Left ventricle myocardium superior (tissue), 1 donor: Measurements from ENCODE around the gene C6orf15. TPM values are rescaled to one million over a fixed set of nuclear protein-coding genes. Genes with fewer than 3 reads are reported as not detected.

Source experiments
- ATAC-seq: fragments of 200-7000 bp; cut with Tn5 transposase; one replicate; pipeline ENCODE4 v1.9.1; 2020; ENCODE audit warnings: mild to moderate bottlenecking, moderate library complexity
- DNase-seq: peaks from one replicate; pipeline ENCODE4 v3.0.0-alpha.2; 2020
- intact Hi-C: fragments of 100-400 bp; cut with micrococcal nuclease; formaldehyde crosslinking; loops from one replicate; pipeline ENCODE4 v1.11.0; 2022
- total RNA-seq: library from RNA; stranded (reverse); fragmentation: NEBNext Ultra II Directional; extraction: Animal tissue kit (Norgen Biotek cat#: 25700); gene quantifications from one replicate; pipeline ENCODE4 v1.2.1, GENCODE V29; 2021
- donor health status: DM: no; HTN: yes; CAD: no; lungs with severe emphysema.

The C6orf15 gene
- total RNA-seq, 1 donor from 2014 or later, result not detected

- intact Hi-C loops, result loop anchor here (5.0 kb wide), 2 partner anchors 57 to 232 kb away; no protein-coding TSS in a partner anchor
- no peak for DNase-seq
- ATAC-seq, result no peak
Measured at GRCh38 chr6:31135710-31136109, 23.3 kb upstream of the C6orf15 start.

GRCh38 chr6:31132806-31133205, 20.4 kb upstream of the C6orf15 start:
- ATAC-seq (no peak), DNase-seq (no peak)
- intact Hi-C loops, result no loop called here

- DNase-seq (no peak), ATAC-seq (no peak)
- intact Hi-C loops, result no loop called here
Measured at GRCh38 chr6:31131595-31131994, 19.2 kb upstream of the C6orf15 start.

GRCh38 chr6:31130751-31131150, 18.4 kb upstream of the C6orf15 start:
- ATAC-seq (no peak), DNase-seq (no peak)
- intact Hi-C loops, result no loop called here

GRCh38 chr6:31129130-31129529, 16.8 kb upstream of the C6orf15 start:
- ATAC-seq, result no peak
- intact Hi-C loops, result no loop called here
- no peak for DNase-seq

- DNase-seq (peak; percentile 68), ATAC-seq (peak; percentile 14)
Measured at GRCh38 chr6:31128093-31128676, 15.8 kb upstream of the C6orf15 start.

GRCh38 chr6:31126396-31127175, 14.2 kb upstream of the C6orf15 start:
- ATAC-seq, result peak; percentile 36
- intact Hi-C loops, result no loop called here
- no peak for DNase-seq

More at GRCh38 chr6:31128093-31128676, 15.8 kb upstream of the C6orf15 start:
- intact Hi-C loops, result no loop called here

GRCh38 chr6:31125586-31126363, 13.4 kb upstream of the C6orf15 start:
- intact Hi-C loops, result no loop called here
- DNase-seq, result peak; percentile 54
- ATAC-seq, result peak; percentile 54

GRCh38 chr6:31125162-31125561, 12.8 kb upstream of the C6orf15 start:
- intact Hi-C loops, result no loop called here
- DNase-seq (no peak), ATAC-seq (peak; percentile 32)

GRCh38 chr6:31122791-31123706, 10.7 kb upstream of the C6orf15 start:
- ATAC-seq (peak; percentile 76), DNase-seq (peak; percentile 76)
- intact Hi-C loops, result no loop called here

- ATAC-seq, result no peak
- DNase-seq, result no peak
- intact Hi-C loops, result no loop called here
Measured at GRCh38 chr6:31121131-31121790, 8.9 kb upstream of the C6orf15 start.

GRCh38 chr6:31120151-31120915, 8.0 kb upstream of the C6orf15 start, which contains the start of gene CDSN:
Gene CDSN (minus strand): TSS chr6:31120446. CDS start chr6:31120419, 27 bp downstream.
- ATAC-seq (no peak), DNase-seq (no peak)
- intact Hi-C loops, result no loop called here

- intact Hi-C loops, result no loop called here
- no peak for DNase-seq
- no peak for ATAC-seq
Measured at GRCh38 chr6:31118178-31118577, 5.8 kb upstream of the C6orf15 start.

- intact Hi-C loops, result no loop called here
- ATAC-seq, result peak; percentile 14
- peak; percentile 49 for DNase-seq
Measured at GRCh38 chr6:31116661-31117385, 4.4 kb upstream of the C6orf15 start.

- DNase-seq, result no peak
- intact Hi-C loops, result no loop called here
- no peak for ATAC-seq
Measured at GRCh38 chr6:31115941-31116560, 3.7 kb upstream of the C6orf15 start.

GRCh38 chr6:31114970-31115849, 2.8 kb upstream of the C6orf15 start:
- ATAC-seq (peak; percentile 46), DNase-seq (no peak)
- intact Hi-C loops, result no loop called here
